Effector memory CD4-positive, alpha-beta T cell (primary cell): ENCODE measurements around the gene PHLDB2.

ENCODE experiments used
- DNase-seq, 3 donors: peaks; one replicate each; pipeline ENCODE4 v3.0.0-alpha.2; 2020
- H3K27ac ChIP-seq: 2 replicates; pipeline ENCODE4 v1.7.0; 2013; ENCODE audit warnings: mild to moderate bottlenecking, low read length, moderate library complexity; ENCODE audit not compliant: insufficient read depth, poor library complexity, severe bottlenecking
- H3K27me3 ChIP-seq: replicated peaks from 2 replicates; pipeline ENCODE4 v1.7.0; 2013; ENCODE audit warnings: mild to moderate bottlenecking, low read length; ENCODE audit not compliant: insufficient read depth, control insufficient read depth, poor library complexity, severe bottlenecking
- H3K36me3 ChIP-seq: 2 replicates; pipeline ENCODE4 v1.7.0; 2013; ENCODE audit warnings: mild to moderate bottlenecking, low read length, moderate library complexity; ENCODE audit not compliant: control insufficient read depth, insufficient read depth
- H3K4me1 ChIP-seq: 2 replicates; pipeline ENCODE4 v1.7.0; 2013; ENCODE audit warnings: low read length, mild to moderate bottlenecking; ENCODE audit not compliant: control insufficient read depth, insufficient read depth, poor library complexity, severe bottlenecking
- H3K4me3 ChIP-seq: 2 replicates; pipeline ENCODE4 v1.7.0; 2013; ENCODE audit warnings: low read length, low read depth, mild to moderate bottlenecking; ENCODE audit not compliant: insufficient read depth, poor library complexity, severe bottlenecking
- H3K9me3 ChIP-seq: 2 replicates; pipeline ENCODE4 v1.7.0; 2013; ENCODE audit warnings: mild to moderate bottlenecking, low read length, moderate library complexity; ENCODE audit not compliant: control insufficient read depth

Gene PHLDB2

DNA sequence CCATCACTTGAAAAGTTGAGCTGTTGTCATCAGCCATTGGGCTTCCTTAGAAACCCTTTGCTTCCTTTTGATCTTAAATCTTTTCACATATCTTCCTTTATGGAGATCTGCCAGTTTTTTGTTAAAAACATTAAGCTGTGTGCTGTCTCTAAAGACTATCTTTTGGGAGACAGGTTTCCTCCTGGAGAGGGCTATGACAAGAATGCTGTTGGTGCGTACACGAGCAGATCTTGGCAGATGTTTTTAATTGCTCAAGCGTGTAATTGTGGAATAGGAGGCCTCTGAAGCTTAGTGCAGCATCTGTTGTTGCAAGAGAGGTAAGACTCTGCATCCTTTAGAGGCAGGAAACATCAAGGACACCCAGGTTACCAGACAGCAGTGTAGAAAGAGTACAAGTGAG lies 56.8 kb downstream of the PHLDB2 start:
- Histone ChIP-seq H3K4me1 (no peaks in the 10 kb centered on the region), H3K36me3 (no peaks in the 10 kb centered on the region), H3K27ac (no peak overlapping the region), H3K27me3 (no peaks in the 10 kb centered on the region), H3K4me3 (no peak overlapping the region), H3K9me3 (no peaks in the 10 kb centered on the region)
- DNase-seq: no peak

- H3K4me1 ChIP-seq: no peaks in the 10 kb centered on the region
- DNase-seq: no peak
- no peak overlapping the region for H3K27ac ChIP-seq
- no peaks in the 10 kb centered on the region for H3K27me3 ChIP-seq
- no peaks in the 10 kb centered on the region for H3K9me3 ChIP-seq
- no peaks in the 10 kb centered on the region for H3K36me3 ChIP-seq
- H3K4me3 ChIP-seq: no peak overlapping the region
Observed at GRCh38 chr3:111917300-111917699, 58.2 kb downstream of the PHLDB2 start.

- Histone ChIP-seq H3K27ac (no peak overlapping the region), H3K4me3 (no peak overlapping the region), H3K4me1 (no peaks in the 10 kb centered on the region), H3K27me3 (no peaks in the 10 kb centered on the region), H3K9me3 (no peaks in the 10 kb centered on the region), H3K36me3 (no peaks in the 10 kb centered on the region)
- DNase-seq: no peak
Observed at GRCh38 chr3:111919370-111920065, 60.5 kb downstream of the PHLDB2 start.

GRCh38 chr3:111921181-111921580 lies 62.1 kb downstream of the PHLDB2 start:
- H3K27ac ChIP-seq: no peak overlapping the region
- H3K9me3 ChIP-seq: no peaks in the 10 kb centered on the region
- H3K27me3 ChIP-seq: no peaks in the 10 kb centered on the region
- no peaks in the 10 kb centered on the region for H3K36me3 ChIP-seq
- no peak for DNase-seq
- no peak overlapping the region for H3K4me3 ChIP-seq
- no peaks in the 10 kb centered on the region for H3K4me1 ChIP-seq

DNA sequence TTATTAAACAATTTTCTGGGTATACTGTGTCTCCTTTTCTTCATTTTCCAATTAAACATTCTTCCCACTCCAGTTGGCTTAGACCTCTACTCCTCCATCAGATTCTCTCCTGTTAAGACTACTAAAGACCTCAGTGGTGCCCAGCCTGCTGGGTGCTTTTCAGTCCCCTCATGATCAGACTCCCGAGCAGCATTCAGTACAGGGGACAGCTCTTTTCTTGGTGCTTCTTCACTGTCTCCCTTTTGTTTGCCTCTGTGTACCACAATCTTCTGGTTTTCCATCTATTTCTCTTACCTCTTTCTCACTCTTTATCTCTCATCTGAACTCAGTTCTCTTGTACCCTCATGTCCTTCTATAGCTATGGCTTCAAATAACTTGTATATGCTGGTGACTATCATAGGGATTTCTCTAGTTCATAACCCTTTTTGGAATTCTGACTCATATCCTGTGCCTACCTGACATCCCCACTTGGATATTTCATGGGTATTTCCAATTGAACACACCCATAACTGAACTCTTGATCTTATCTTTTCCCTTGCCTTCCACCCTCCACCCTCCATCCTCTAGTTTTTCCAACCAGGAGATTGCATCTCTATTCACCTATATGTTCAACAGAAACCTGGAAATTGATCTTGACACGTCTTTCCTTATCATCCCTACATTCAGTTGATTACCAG lies 64.2 kb downstream of the PHLDB2 start:
- no peaks in the 10 kb centered on the region for H3K36me3 ChIP-seq
- no peak for DNase-seq
- H3K27ac ChIP-seq: no peak overlapping the region

DNA sequence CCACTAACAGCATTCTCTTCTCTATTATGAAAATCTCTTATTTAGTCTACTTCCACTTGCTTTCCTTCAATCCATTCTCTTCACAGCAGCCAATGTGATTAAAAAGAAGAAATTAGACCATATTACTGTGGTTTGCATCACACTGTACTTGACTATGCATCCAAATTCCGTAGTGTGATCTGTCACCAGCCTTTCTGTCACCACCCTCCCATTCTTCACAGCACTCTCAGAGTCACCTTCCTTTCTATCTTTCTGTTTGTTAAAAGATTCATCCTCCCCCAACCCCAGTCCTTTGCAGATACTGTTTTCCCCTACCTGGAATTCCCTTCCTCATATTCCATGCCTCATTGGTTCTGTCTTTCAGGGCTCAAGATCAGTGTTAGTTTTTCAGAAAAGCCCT lies 64.7 kb downstream of the PHLDB2 start:
- Histone ChIP-seq H3K4me3 (no peak overlapping the region), H3K4me1 (no peaks in the 10 kb centered on the region), H3K36me3 (no peaks in the 10 kb centered on the region), H3K27me3 (no peaks in the 10 kb centered on the region), H3K9me3 (no peaks in the 10 kb centered on the region), H3K27ac (no peak overlapping the region)
- no peak for DNase-seq

More for the DNA sequence above, 64.2 kb downstream of the PHLDB2 start:
- Histone ChIP-seq H3K27me3 (no peaks in the 10 kb centered on the region), H3K4me3 (no peak overlapping the region), H3K9me3 (no peaks in the 10 kb centered on the region), H3K4me1 (no peaks in the 10 kb centered on the region)

DNA sequence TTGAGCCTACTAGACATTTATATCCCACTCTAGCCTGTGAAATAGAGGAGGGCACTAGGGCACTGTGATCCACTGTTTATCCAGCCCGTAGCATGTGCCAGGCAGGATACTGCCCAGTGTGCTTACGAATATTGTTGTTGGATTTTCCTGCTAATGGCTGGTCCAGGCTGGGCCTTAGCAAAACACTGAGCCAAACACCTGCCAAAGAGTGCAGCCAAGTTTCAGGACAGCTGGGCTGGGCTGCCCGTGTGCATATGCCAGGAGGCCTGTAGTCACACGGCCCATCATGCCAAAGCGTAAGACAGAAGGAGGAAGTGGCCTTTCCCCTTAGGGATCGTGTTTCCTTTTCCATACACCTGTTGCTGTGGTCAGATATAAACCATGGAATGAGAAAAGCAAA lies 65.2 kb downstream of the PHLDB2 start:
- no peak overlapping the region for H3K4me3 ChIP-seq
- H3K4me1 ChIP-seq: no peaks in the 10 kb centered on the region
- H3K27ac ChIP-seq: no peak overlapping the region
- no peak for DNase-seq
- no peaks in the 10 kb centered on the region for H3K9me3 ChIP-seq
- no peaks in the 10 kb centered on the region for H3K36me3 ChIP-seq
- H3K27me3 ChIP-seq: no peaks in the 10 kb centered on the region

GRCh38 chr3:111926266-111926676 lies 67.2 kb downstream of the PHLDB2 start:
- no peak for DNase-seq
- no peaks in the 10 kb centered on the region for H3K9me3 ChIP-seq
- H3K4me1 ChIP-seq: no peaks in the 10 kb centered on the region
- no peak overlapping the region for H3K27ac ChIP-seq
- no peak overlapping the region for H3K4me3 ChIP-seq
- H3K27me3 ChIP-seq: no peaks in the 10 kb centered on the region
- no peaks in the 10 kb centered on the region for H3K36me3 ChIP-seq

- no peaks in the 10 kb centered on the region for H3K4me1 ChIP-seq
- H3K27me3 ChIP-seq: no peaks in the 10 kb centered on the region
- H3K4me3 ChIP-seq: no peak overlapping the region
- no peaks in the 10 kb centered on the region for H3K9me3 ChIP-seq
- no peak overlapping the region for H3K27ac ChIP-seq
- H3K36me3 ChIP-seq: no peaks in the 10 kb centered on the region
- DNase-seq: no peak
Observed at GRCh38 chr3:111928613-111929012, 69.5 kb downstream of the PHLDB2 start.

- H3K4me3 ChIP-seq: no peak overlapping the region
- H3K36me3 ChIP-seq: no peaks in the 10 kb centered on the region
- DNase-seq: no peak
Observed at GRCh38 chr3:111929484-111929883, 70.4 kb downstream of the PHLDB2 start.

More at GRCh38 chr3:111929484-111929883, 70.4 kb downstream of the PHLDB2 start:
- H3K4me1 ChIP-seq: no peaks in the 10 kb centered on the region
- H3K27me3 ChIP-seq: no peaks in the 10 kb centered on the region
- no peaks in the 10 kb centered on the region for H3K9me3 ChIP-seq
- no peak overlapping the region for H3K27ac ChIP-seq
